Heart left ventricle (tissue), 13 donors: Measurements from ENCODE around the gene TUT7.
"Not testable (repeated sequence)": the region's sequence is repeated elsewhere in the genome, so short reads cannot be mapped to it uniquely, and the experiment has no call there.

Experiments used
- POLR2A ChIP-seq, 2 donors: fragments of 450-650 bp; IDR thresholded peaks; one replicate each; pipeline ENCODE4 v1.6.1; 2017; ENCODE audit warnings: antibody characterized with exemption in 2 of 2, mild to moderate bottlenecking in 2 of 2, moderate library complexity in 2 of 2
- TF ChIP-seq, protein P1 (sequence below), 12 donors: fragments of 200-600 bp; sonication (generic) in 4 of 12; IDR thresholded peaks; one replicate each; pipeline versions ENCODE4 v1.5.0 to v1.8.0; 2018 to 2022; ENCODE audit warnings: antibody characterized with exemption in 12 of 12, mild to moderate bottlenecking in 5 of 12
- donor health status: ischemic (EF 13 %, LVEDD 7.1; RV severe dilation, severe dysfunction).
- donor health status: DM: no; HTN: yes; CAD: no.
- donor health status: DM: no; HTN: no; CAD: no.
- donor health status: ischemic (EF 25% LVEDD 6.9; RV normal size, moderate dysfunction).
- donor health status: ischemic (EF 25% LVEDD 5.7; RV mildly dilated, moderate dysfunction).
- donor health status: ischemic (EF 35%, LVEDD 5.7; RV mildly dilated, moderate dysfunction).
- donor health status: nonischemic (EF 11% LVEDD 7.7; RV severe dilation, severe dysfunction).
- donor health status: DM: yes; HTN: yes; CAD: no.
- donor health status: PGD.
- donor health status: ischemic (EF 29% LVEDD 5.4; RV normal size, mild dysfunction).
- donor health status: nonischemic (EF 23%, LVEDD 6.1; RV moderate dilation, normal function).

- TF ChIP-seq, protein P1, sequence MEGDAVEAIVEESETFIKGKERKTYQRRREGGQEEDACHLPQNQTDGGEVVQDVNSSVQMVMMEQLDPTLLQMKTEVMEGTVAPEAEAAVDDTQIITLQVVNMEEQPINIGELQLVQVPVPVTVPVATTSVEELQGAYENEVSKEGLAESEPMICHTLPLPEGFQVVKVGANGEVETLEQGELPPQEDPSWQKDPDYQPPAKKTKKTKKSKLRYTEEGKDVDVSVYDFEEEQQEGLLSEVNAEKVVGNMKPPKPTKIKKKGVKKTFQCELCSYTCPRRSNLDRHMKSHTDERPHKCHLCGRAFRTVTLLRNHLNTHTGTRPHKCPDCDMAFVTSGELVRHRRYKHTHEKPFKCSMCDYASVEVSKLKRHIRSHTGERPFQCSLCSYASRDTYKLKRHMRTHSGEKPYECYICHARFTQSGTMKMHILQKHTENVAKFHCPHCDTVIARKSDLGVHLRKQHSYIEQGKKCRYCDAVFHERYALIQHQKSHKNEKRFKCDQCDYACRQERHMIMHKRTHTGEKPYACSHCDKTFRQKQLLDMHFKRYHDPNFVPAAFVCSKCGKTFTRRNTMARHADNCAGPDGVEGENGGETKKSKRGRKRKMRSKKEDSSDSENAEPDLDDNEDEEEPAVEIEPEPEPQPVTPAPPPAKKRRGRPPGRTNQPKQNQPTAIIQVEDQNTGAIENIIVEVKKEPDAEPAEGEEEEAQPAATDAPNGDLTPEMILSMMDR (IDR thresholded peaks at IDR 0.05) = not testable (repeated sequence)
- not testable (repeated sequence) for TF ChIP-seq POLR2A (IDR thresholded peaks at IDR 0.05)
These were observed 36.0 kb upstream of the TUT7 start for GRCh38 chr9:86390184-86390583.
